ENCODE results near the gene DPEP2.
"Not testable (repeated sequence)": the region's sequence is repeated elsewhere in the genome, so short reads cannot be mapped to it uniquely, and the experiment has no call there.

The DPEP2 gene

DNA sequence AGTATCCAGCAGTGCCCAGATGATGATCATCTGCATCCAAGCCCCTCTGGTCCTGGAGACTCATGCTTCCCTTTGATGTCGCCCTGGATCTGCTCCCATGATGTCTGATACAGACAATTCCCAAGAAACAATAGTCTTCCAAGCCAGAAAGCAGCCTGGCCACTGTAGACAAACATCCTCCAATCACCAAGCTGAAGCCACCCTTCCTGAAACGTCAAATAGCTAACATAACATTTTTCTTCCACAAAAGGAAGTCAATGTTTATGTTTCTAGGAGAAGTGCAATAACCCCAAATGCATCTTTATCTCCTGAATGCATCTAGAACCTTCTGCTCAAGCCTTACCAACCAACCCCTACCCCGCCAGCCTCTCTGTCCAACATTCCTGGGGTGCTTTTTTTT, 1.2 kb upstream of the DPEP2 start:
- Histone ChIP-seq H3K36me3 (ENCODE audit: control insufficient read depth, insufficient read depth, low read length) (no peaks in the 10 kb centered on the region), H3K4me3 (ENCODE audit: low read depth, low read length) (no peak overlapping the region), H3K9ac (ENCODE audit: low read depth, low read length) (no peak overlapping the region), H3K4me1 (ENCODE audit: control insufficient read depth, insufficient read depth, low read length) (no peaks in the 10 kb centered on the region), H3K9me3 (ENCODE audit: control insufficient read depth, insufficient read depth, low read length) (no peaks in the 10 kb centered on the region), H3K27me3 (ENCODE audit: control insufficient read depth, insufficient read depth, low read length) (no peaks in the 10 kb centered on the region)

DNA sequence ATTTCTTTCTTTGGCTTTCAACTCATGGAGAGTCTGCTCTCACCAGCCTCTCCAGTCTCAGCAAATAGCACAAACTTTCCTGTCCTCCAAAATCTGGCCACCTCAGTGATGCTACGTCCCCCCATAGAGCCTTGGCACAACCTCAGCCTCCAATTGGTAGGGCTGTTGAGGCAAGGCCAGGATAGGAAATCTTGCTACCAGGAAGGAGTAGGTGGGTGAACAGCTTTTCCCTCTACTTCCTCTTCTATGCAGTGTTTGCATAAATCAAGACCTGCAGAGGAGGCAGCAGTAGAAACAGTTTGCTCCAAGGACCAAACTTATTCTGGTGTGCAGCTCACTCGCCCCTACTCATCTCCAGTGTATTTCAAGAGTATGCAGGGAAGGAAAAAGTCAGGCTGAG, 701 bp upstream of the DPEP2 start:
- Histone ChIP-seq H3K4me1 (ENCODE audit: control insufficient read depth, insufficient read depth, low read length) (no peaks in the 10 kb centered on the region), H3K4me3 (ENCODE audit: low read depth, low read length) (no peak overlapping the region), H3K27me3 (ENCODE audit: control insufficient read depth, insufficient read depth, low read length) (no peaks in the 10 kb centered on the region), H3K36me3 (ENCODE audit: control insufficient read depth, insufficient read depth, low read length) (no peaks in the 10 kb centered on the region), H3K9me3 (ENCODE audit: control insufficient read depth, insufficient read depth, low read length) (no peaks in the 10 kb centered on the region), H3K9ac (ENCODE audit: low read depth, low read length) (no peak overlapping the region)

DNA sequence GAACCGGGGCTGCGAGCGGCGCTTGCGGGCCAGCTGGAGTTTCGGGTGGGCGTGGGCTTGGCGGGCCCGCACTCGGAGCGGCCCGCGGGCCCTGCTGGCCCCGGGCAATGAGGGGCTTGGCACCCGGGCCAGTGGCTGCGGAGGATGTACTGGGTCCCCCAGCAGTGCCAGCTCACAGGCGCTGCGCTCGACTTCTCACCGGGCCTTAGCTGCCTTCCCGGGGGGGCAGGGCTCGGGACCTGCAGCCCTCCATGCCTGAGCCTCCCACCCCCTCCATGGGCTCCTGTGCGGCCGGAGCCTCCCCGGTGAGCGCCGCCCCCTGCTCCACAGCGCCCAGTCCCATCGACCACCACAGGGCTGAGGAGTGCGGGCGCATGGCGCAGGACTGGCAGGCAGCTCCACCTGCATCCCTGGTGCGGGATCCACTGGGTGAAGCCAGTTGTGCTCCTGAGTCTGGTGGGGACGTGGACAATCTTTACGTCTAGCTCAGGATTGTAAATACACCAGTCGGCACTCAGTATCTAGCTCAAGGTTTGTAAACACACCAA, 979 bp downstream of the DPEP2 start:
- H3K9me3 ChIP-seq (ENCODE audit: control insufficient read depth, insufficient read depth, low read length); H3K36me3 ChIP-seq (ENCODE audit: control insufficient read depth, insufficient read depth, low read length); H3K4me3 ChIP-seq (ENCODE audit: low read depth, low read length); H3K27me3 ChIP-seq (ENCODE audit: control insufficient read depth, insufficient read depth, low read length); H3K4me1 ChIP-seq (ENCODE audit: control insufficient read depth, insufficient read depth, low read length); H3K9ac ChIP-seq (ENCODE audit: low read depth, low read length): not testable (repeated sequence)

DNA sequence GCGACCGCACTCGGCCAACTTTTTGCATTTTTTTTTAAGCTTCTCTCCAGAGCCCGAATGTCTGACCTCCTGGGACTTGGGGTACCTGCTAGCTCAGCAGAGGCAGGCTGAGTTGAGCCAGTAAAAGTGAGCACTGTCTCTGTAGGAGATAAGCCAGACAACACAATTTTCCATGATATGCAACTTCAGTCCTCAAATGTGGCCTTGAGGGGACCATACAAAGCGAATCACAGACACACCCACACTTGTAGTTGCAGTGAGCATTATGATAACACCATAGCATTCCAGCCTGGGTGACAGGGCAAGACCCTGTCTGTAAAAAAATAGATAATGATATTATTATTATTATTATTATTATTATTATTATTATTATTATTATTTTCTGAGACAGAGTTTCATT, 2.6 kb downstream of the DPEP2 start:
- H3K4me1 ChIP-seq (ENCODE audit: control insufficient read depth, insufficient read depth, low read length) = no peaks in the 10 kb centered on the region
- no peaks in the 10 kb centered on the region for H3K36me3 ChIP-seq (ENCODE audit: control insufficient read depth, insufficient read depth, low read length)
- H3K9me3 ChIP-seq (ENCODE audit: control insufficient read depth, insufficient read depth, low read length) = no peaks in the 10 kb centered on the region
- peaks cover 11% of the 10 kb centered on the region for H3K27me3 ChIP-seq (ENCODE audit: control insufficient read depth, insufficient read depth, low read length)
- H3K9ac ChIP-seq (ENCODE audit: low read depth, low read length) = no peak overlapping the region
- no peak overlapping the region for H3K4me3 ChIP-seq (ENCODE audit: low read depth, low read length)

DNA sequence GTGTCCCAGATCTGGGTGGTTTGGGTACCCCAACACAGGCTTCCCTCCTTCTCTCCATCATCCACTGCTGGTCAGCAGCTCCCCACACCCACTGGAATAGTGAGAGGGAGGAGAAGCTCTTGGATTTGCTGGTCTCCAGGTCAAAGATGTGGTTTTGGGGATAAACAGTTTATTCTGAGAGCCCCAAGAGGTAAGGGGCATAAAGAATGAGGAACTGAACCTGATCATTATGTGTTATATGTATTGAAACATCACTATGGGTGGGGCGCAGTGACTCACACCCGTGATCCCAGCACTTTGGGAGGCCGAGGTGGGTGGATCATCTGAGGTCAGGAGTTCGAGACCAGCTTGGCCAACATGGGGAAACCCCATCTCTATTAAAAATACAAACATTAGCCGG, 3.9 kb downstream of the DPEP2 start:
- Histone ChIP-seq H3K9me3 (ENCODE audit: control insufficient read depth, insufficient read depth, low read length) (no peaks in the 10 kb centered on the region), H3K4me3 (ENCODE audit: low read depth, low read length) (no peak overlapping the region), H3K9ac (ENCODE audit: low read depth, low read length) (no peak overlapping the region), H3K36me3 (ENCODE audit: control insufficient read depth, insufficient read depth, low read length) (no peaks in the 10 kb centered on the region), H3K4me1 (ENCODE audit: control insufficient read depth, insufficient read depth, low read length) (no peaks in the 10 kb centered on the region), H3K27me3 (ENCODE audit: control insufficient read depth, insufficient read depth, low read length) (peaks cover 11% of the 10 kb centered on the region)

DNA sequence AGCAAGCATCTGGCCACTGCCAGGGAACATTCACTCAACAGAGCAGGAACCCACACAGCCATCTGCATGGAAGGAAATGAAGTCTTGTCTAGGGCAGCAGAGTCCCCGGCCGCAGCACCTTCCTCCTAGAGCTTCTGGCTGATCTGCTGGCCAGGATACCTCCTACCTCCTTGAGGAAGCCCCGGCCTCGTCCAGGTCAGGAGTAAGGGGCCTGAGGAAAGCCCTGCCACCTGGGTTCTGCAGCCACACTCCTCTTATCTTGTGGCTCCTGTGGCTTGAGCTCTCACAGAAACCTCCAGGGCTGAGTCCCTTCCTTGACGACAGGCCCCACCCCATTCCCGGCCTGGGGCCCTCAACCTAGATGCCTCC, 5.3 kb downstream of the DPEP2 start:
- not testable (repeated sequence) for H3K4me3 ChIP-seq (ENCODE audit: low read depth, low read length); H3K9ac ChIP-seq (ENCODE audit: low read depth, low read length); H3K36me3 ChIP-seq (ENCODE audit: control insufficient read depth, insufficient read depth, low read length); H3K4me1 ChIP-seq (ENCODE audit: control insufficient read depth, insufficient read depth, low read length); H3K9me3 ChIP-seq (ENCODE audit: control insufficient read depth, insufficient read depth, low read length)
- H3K27me3 ChIP-seq (ENCODE audit: control insufficient read depth, insufficient read depth, low read length) = peaks cover 11% of the 10 kb centered on the region

DNA sequence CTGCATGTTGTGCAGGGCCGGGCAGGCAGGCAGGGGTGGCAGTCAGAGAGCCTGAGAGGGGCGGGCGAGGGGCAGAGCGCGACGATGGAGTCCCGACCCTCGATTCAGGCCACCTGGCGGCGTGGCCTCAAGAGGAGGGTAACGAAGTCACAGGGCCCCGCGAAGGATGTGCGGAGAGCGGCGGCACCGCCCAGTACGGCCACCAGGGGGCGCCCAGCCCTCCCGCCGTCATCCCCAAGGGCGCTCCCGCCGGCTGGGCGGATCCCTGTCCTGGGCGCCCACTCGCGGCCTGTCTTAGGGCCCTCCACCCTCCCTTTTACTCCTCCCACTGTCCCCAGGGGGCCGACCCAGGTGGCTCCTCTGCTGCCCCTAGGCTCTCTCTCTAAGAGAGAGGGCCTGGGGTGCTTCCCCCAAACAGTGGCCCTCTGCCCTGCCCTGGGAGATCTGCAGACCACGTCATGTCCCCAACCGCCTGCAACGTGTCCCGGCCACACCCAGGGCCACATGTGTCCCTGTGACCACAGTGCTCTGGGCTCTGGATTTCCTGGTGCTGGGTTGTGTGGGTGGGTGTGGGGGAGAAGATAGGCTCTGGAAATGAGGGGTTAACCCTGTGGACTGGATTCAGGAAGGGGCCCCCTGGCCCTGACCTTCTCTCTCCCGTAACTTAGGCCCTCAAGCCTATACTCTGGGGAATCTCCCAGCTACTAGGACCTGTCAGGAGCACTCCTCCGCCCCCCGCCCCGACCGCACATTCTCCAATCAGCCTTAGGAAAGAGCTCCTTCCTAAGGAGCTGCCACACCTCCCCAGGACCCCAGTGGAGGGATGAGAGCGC, 5.9 kb downstream of the DPEP2 start:
- peaks cover 11% of the 10 kb centered on the region for H3K27me3 ChIP-seq (ENCODE audit: control insufficient read depth, insufficient read depth, low read length)
- peak overlapping the region; percentile 13 for H3K4me3 ChIP-seq (ENCODE audit: low read depth, low read length)
- H3K9me3 ChIP-seq (ENCODE audit: control insufficient read depth, insufficient read depth, low read length) = no peaks in the 10 kb centered on the region
- no peaks in the 10 kb centered on the region for H3K4me1 ChIP-seq (ENCODE audit: control insufficient read depth, insufficient read depth, low read length)
- H3K36me3 ChIP-seq (ENCODE audit: control insufficient read depth, insufficient read depth, low read length) = no peaks in the 10 kb centered on the region
- no peak overlapping the region for H3K9ac ChIP-seq (ENCODE audit: low read depth, low read length)

DNA sequence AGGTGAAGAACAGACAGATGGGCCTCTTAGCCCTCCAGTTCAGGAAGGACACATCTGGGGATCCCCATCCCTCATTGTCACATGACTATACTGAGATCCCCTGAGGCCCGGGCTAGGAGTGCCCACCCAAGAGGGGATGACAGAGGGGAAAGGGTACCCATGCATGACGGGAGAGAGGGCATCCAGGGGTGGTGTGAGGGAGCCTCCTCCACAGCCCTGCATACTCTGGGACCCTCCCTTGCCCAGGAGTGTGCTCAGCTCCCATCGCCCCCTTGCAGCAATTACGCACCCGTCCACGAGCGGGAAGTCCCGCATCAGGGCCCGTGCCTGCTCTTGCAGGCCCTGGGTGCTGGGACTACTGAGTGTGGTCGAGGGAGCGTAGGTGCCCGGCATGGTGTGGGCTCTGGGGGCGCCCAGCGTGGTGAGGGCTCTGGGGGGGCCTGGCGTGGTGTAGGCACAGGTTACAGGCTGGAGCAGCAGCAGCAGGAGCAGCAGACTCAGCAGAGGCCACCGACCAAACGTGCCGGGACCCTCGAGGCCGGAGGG, 6.5 kb downstream of the DPEP2 start:
- H3K36me3 ChIP-seq (ENCODE audit: control insufficient read depth, insufficient read depth, low read length) = no peaks in the 10 kb centered on the region
- H3K4me3 ChIP-seq (ENCODE audit: low read depth, low read length) = peak overlapping the region; percentile 8
- H3K4me1 ChIP-seq (ENCODE audit: control insufficient read depth, insufficient read depth, low read length) = no peaks in the 10 kb centered on the region
- H3K9ac ChIP-seq (ENCODE audit: low read depth, low read length) = no peak overlapping the region
- no peaks in the 10 kb centered on the region for H3K9me3 ChIP-seq (ENCODE audit: control insufficient read depth, insufficient read depth, low read length)
- peaks cover 11% of the 10 kb centered on the region for H3K27me3 ChIP-seq (ENCODE audit: control insufficient read depth, insufficient read depth, low read length)

DNA sequence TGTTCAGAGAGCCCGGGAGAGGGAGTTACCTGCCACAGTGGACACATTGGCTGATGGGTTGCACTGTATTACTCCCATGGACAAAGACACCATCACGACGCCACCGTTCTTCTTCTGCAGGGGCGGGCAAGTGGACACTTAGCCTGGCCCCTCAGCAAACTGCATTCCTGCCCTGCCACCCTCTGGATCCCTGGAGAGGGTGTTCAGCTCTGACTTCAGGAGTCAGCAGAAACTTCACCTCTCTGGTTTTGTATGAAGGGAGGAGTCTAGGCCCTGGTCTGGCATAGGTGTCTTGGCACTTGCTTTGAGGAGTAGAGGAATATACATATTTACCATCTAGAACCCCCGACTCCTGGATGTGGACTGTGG, 9.3 kb downstream of the DPEP2 start:
- no peak overlapping the region for H3K9ac ChIP-seq (ENCODE audit: low read depth, low read length)
- H3K4me3 ChIP-seq (ENCODE audit: low read depth, low read length) = no peak overlapping the region
- H3K36me3 ChIP-seq (ENCODE audit: control insufficient read depth, insufficient read depth, low read length) = no peaks in the 10 kb centered on the region
- no peaks in the 10 kb centered on the region for H3K9me3 ChIP-seq (ENCODE audit: control insufficient read depth, insufficient read depth, low read length)
- no peaks in the 10 kb centered on the region for H3K4me1 ChIP-seq (ENCODE audit: control insufficient read depth, insufficient read depth, low read length)
- H3K27me3 ChIP-seq (ENCODE audit: control insufficient read depth, insufficient read depth, low read length) = peaks cover 11% of the 10 kb centered on the region

DNA sequence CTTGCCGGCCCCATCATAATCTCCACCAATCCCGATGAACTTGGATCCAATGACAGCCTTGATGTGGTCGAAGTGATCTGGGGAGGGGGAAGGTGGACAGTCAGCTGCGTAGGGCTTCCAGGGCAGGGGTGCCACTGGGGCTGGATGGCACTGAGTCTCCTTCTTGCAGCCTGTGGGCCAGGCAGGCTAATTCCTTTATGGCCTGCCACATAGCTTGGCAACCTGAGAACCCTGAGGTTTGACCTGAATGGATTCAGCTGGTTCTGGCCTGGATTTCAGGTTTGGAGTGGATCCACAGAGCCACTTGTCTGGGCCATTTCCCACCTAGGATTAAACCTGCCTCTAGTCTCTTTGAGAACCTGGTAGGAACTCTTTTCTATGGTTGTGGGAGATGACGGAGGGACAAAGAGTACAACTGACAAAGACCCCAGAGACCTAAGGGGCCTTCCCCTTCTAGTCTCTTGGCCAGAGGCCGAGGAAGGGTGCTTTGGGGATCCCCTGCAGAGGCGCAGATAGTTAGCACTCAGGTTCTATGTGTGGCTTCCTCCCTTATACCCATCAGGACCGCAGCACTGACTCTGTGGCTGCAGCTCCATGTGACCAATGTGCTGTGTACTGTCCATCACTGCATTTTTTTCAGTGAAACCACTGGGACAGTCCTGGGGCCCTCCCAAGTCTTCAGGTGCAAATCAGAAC, 9.8 kb downstream of the DPEP2 start:
- no peaks in the 10 kb centered on the region for H3K36me3 ChIP-seq (ENCODE audit: control insufficient read depth, insufficient read depth, low read length)
- no peaks in the 10 kb centered on the region for H3K4me1 ChIP-seq (ENCODE audit: control insufficient read depth, insufficient read depth, low read length)
- H3K27me3 ChIP-seq (ENCODE audit: control insufficient read depth, insufficient read depth, low read length) = peaks cover 11% of the 10 kb centered on the region
- no peak overlapping the region for H3K9ac ChIP-seq (ENCODE audit: low read depth, low read length)
- H3K4me3 ChIP-seq (ENCODE audit: low read depth, low read length) = no peak overlapping the region
- no peaks in the 10 kb centered on the region for H3K9me3 ChIP-seq (ENCODE audit: control insufficient read depth, insufficient read depth, low read length)

DNA sequence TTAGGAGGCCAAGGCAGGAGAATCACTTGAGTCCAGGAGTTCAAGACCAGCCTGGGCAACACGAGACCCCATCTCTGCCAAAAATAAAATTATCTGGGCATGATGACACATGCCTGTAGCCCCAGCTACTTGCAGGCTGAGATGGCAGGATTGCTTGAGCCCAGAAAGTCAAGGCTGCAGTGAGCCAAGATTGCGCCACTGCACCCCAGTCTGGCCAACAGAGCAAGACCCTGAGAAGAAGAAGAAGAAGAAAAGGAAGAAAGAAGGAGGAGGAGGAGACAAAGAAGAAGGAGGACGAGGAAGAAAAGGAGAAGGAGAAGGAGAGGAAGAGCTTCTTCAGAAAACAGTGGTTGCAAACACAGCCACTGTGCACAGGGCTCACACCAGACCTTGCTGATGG, 10.6 kb downstream of the DPEP2 start:
- no peak overlapping the region for H3K9ac ChIP-seq (ENCODE audit: low read depth, low read length)
- no peaks in the 10 kb centered on the region for H3K9me3 ChIP-seq (ENCODE audit: control insufficient read depth, insufficient read depth, low read length)
- no peak overlapping the region for H3K4me3 ChIP-seq (ENCODE audit: low read depth, low read length)
- H3K27me3 ChIP-seq (ENCODE audit: control insufficient read depth, insufficient read depth, low read length) = peaks cover 11% of the 10 kb centered on the region
- no peaks in the 10 kb centered on the region for H3K36me3 ChIP-seq (ENCODE audit: control insufficient read depth, insufficient read depth, low read length)
- H3K4me1 ChIP-seq (ENCODE audit: control insufficient read depth, insufficient read depth, low read length) = no peaks in the 10 kb centered on the region

Data from iPS-15b (cell line).